ENCODE measurements around the gene ARHGAP24. TPM values are rescaled to one million over a fixed set of nuclear protein-coding genes. Genes with fewer than 3 reads are reported as not detected.
"Not testable (repeated sequence)": the region's sequence is repeated elsewhere in the genome, so short reads cannot be mapped to it uniquely, and the experiment has no call there.

The ARHGAP24 gene
- total RNA-seq, 1 experiment from 2014 or later, result 2.8 TPM

DNA sequence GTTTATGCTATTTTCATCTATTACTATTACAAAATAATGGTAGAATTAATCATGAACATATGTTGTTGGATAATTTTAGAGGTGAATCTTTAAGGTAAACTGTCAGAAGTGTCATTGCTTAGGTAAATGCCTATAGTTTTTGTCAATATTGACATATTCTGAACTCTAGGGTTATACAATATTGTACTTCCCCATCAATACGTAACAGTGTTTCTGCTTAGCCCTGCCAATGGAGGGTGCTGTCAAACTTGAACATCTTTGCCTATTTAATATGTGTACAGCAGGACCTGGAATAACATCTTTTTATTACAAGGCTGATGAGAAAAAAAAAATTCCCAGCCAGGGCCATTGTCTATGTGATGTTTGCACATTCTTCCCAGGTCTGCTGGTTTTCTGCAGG, 40.8 kb downstream of the ARHGAP24 start:
- DNase-seq (ENCODE audit: low read depth), result no peak

DNA sequence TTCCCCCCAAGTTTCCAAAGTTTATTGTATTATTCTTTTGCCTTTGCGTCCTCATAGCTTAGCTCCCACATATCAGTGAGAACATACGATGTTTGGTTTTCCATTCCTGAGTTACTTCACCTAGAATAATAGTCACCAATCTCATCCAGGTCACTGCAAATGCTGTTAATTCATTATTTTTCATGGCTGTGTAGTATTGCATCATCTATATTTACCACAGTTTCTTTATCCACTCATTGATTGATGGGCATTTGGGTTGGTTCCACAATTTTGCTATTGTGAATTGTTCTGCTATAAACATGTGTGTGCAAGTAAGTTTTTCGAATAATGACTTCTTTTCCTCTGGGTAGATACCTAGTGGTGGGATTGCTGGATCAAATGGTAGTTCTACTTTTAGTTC, 43.6 kb downstream of the ARHGAP24 start:
- not testable (repeated sequence) for DNase-seq (ENCODE audit: low read depth)

- no peak for DNase-seq (ENCODE audit: low read depth)
Measured at GRCh38 chr4:85520765-85521749, 46.1 kb downstream of the ARHGAP24 start.

DNA sequence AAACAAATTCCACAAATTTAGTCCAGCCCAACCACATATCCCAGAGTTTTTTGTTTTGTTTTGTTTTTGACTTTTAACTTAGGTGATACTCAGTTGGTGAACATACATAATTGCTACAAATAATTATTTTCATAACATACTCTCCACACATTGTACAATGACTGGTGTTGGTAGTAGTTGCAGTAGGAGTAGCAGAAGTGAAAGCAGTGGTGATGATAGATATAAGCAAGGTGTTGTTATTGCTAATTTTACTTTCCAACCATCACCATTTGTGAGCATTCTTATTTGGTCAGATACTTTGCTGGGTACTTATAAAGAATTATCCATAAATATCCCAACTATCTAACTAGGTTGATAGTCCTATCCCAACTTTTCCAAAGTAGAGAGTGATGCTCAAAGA, 47.3 kb downstream of the ARHGAP24 start:
- DNase-seq (ENCODE audit: low read depth), result no peak

GRCh38 chr4:85522836-85523235, 47.9 kb downstream of the ARHGAP24 start:
- DNase-seq (ENCODE audit: low read depth), result no peak

GRCh38 chr4:85527815-85528214, 52.9 kb downstream of the ARHGAP24 start:
- DNase-seq (ENCODE audit: low read depth), result no peak

GRCh38 chr4:85531560-85532341, 56.8 kb downstream of the ARHGAP24 start:
- DNase-seq (ENCODE audit: low read depth), result no peak

- no peak for DNase-seq (ENCODE audit: low read depth)
Measured at GRCh38 chr4:85534120-85534519, 59.2 kb downstream of the ARHGAP24 start.

- peak; percentile 13 for DNase-seq (ENCODE audit: low read depth)
Measured at GRCh38 chr4:85543832-85544231, 68.9 kb downstream of the ARHGAP24 start.

- DNase-seq (ENCODE audit: low read depth), result no peak
Measured at GRCh38 chr4:85544751-85545150, 69.8 kb downstream of the ARHGAP24 start.

DNA sequence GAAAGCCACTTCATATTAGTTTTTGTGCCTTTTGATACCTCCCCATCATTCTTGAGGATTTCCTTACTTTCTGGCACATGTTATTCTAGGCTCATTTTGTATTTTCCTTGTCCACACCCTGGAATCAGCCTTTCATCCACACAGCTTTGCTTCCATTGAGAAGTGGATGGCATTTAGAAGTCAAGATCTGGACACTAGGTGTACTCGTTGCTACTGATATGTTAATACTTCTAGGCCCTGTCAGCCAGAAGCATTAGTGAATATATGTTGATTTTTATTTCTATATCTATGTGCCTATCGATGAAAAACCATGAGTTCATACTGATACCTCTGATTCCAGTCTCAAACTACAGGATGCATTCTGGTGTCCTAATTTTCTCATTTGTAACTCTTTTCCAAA, 73.2 kb downstream of the ARHGAP24 start:
- no peak for DNase-seq (ENCODE audit: low read depth)

DNA sequence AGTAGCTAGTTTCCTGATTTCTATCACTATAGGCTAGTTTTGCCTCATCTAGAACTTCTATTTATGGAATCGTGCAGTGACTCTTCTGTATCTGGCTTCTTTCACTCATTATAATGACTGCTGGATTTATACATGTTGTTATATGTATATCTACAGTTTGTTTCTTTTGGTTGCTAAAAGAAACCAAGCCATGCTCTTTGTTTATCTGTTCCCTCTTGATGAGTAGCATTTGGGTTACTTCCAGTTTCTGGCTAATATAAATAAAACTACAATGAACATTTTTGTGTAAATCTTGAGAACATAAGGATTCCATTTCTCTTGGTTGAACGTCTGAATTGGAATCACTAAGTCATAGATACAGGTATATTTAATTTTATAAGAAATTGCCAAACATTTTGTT, 73.9 kb downstream of the ARHGAP24 start:
- no peak for DNase-seq (ENCODE audit: low read depth)

GRCh38 chr4:85555206-85555605, 80.3 kb downstream of the ARHGAP24 start:
- DNase-seq (ENCODE audit: low read depth), result no peak

GRCh38 chr4:85556283-85556682, 81.3 kb downstream of the ARHGAP24 start:
- no peak for DNase-seq (ENCODE audit: low read depth)

- peak; percentile 31 for DNase-seq (ENCODE audit: low read depth)
Measured at GRCh38 chr4:85557016-85557901, 82.3 kb downstream of the ARHGAP24 start.

DNA sequence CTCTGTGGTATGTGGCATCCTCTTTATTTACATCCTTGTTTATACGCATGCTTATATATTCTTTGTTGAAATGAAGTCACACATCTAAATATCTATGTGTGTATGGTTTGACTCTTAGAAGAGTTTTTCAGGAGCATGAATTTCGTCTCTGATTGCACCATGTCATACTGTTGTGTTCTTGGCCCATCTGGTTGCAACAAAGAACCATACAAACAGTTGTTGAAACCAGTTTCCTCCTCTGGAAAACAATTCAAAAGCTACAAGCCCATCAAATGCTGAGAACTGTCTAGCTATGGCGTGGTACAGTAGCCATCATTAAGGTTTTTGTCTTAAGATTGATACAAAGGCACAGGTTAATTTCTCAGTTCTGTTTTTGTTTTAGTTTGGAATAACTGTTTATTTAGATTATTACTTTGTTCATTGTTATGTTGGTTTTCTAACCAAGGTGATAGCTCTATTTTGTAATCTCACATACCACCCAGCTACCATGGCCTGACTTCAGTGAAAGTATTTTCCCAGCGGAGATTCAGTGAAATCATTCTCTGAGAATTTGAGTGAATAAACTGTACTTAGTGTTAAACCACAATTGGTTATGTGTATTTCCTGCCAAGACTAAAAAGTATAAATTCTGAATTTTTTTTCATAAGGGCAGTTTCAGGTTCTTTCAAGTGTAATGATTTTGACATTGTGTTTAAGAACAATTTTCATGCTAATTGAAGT, 91.0 kb downstream of the ARHGAP24 start:
- no peak for DNase-seq (ENCODE audit: low read depth)

DNA sequence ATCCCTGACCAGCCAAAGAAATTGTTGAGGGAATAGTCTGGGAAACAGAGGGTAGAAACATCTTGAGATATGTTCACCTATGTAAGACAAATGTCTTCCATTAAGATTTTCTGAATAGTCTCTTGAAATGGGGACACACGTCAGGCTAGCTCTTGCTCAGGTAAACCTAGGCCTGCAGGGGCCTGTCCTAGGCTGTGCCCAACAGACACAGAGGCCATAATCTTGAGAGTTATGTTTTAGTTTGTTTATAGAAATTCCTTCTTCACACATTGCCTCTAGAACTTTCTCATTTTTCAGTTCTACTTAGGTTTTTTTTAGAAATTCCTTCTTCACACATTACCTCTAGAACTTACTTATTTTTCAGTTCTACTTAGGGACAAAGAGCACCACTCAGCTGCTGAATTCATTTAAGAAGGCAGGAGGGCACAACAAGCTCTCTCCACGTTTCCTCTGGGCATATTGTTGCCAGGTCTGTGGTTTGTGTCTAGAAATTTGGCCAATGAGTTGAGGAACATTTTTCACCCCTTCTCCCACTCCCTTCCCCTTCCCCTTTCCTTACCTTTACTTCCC, 94.9 kb downstream of the ARHGAP24 start:
- no peak for DNase-seq (ENCODE audit: low read depth)

GRCh38 chr4:85570388-85570787, 95.4 kb downstream of the ARHGAP24 start:
- no peak for DNase-seq (ENCODE audit: low read depth)

DNA sequence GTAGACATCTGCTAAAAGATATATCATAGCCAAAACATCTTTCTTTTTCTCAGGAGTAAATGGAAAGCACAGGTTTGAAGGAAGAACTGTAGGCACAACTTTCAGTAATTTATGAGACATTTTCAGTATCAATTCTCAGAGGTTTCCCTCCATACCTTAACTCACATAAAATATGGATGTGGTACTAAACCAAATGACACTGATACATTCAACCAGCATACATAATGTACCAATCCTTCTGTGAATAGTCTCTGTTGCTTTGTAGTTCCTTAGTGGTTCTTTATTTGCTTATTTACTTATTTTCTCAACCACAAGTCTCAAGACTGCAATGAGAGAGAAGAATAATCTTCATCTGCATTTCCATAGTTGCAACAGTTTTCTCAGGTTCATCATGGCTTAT, 96.1 kb downstream of the ARHGAP24 start:
- no peak for DNase-seq (ENCODE audit: low read depth)

GRCh38 chr4:85573270-85573669, 98.3 kb downstream of the ARHGAP24 start:
- no peak for DNase-seq (ENCODE audit: low read depth)

DNA sequence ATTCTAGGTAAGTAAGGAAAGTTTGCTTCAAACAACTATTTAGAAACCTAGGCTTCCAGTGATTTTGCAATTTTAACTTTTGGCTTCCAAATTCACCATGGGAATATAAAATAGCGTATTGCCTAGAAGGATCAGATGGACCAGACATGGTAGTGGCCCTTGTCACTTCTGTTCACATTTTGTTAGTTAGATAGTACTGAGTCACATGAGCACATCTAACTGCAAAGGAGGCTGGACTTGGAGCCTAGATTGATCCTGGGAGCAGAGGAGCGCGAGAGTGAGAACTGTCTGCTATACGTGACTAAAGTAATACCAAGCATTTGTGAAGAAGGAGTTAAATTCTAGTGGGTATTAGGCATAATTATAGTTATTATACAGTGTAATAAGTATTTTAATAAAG, 102.4 kb downstream of the ARHGAP24 start:
- no peak for DNase-seq (ENCODE audit: low read depth)

All from Daoy (cell line).